GM12801 (cell line): ENCODE data around the gene EFS.

Source experiments
- CTCF ChIP-seq: IDR thresholded peaks from one replicate; pipeline ENCODE4 v1.5.1; 2011; ENCODE audit warnings: control low read depth; ENCODE audit not compliant: insufficient read length; ENCODE audit errors: extremely low read depth

Gene EFS

DNA sequence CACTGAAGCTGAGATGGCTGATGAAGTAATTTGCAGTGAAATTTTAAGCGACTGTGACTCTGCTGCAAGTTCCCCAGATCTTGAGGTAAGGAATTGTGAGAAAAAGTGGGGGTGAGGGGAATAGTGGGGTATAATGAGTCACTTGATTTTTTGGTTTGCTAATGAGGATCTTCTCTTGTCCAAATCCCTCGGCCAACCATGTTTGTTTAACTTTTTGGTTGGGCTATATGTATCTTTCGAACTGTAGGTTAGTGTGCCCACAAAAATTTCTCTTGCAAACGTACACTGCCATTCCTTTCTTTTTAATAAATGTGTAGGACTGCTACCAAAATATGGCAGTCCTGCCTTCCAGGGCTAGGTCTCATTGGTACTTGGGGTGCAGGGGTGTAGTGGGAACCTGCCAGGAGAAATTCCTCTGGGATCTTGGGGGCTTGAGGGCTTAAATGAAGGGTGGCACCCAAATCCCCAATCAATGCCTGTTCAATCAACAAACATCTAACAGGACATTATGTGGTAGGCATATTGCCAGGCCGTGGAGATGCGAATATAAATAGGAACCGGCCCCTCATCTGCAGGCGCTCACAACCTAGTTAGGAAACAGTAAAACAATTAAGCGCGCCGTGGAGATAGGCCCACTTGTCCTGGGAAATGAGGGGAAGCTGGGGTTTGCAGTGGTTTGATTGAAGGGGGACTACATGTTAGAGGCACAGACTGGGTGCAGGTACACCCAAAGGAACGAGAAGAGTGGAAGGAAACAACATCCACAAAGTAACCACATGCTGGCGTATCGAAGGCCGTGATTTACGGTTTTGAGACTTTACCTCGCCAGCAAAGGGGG, 45.0 kb downstream of the EFS start:
- TF ChIP-seq CTCF: no peak

DNA sequence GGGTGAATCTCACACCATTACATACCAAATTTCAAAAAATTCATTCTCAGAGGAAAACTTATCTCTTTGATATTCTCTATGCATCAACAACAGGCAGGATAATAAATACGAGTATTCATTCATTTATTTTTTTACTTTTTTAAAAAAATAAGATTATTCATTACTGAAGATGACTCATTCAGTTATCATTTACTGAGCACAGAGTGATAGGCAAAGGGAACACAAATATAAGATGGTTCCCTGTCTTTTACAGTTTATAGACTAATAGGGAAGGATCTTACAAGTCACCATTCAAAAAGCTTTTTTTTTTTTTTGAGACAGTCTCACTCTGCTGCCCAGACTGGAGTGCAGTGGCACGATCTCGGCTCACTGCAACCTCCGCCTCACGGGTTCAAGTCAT, 48.7 kb downstream of the EFS start:
- TF ChIP-seq CTCF: no peak

GRCh38 chr14:23310546-23310945, 54.4 kb downstream of the EFS start:
- no peak for TF ChIP-seq CTCF

DNA sequence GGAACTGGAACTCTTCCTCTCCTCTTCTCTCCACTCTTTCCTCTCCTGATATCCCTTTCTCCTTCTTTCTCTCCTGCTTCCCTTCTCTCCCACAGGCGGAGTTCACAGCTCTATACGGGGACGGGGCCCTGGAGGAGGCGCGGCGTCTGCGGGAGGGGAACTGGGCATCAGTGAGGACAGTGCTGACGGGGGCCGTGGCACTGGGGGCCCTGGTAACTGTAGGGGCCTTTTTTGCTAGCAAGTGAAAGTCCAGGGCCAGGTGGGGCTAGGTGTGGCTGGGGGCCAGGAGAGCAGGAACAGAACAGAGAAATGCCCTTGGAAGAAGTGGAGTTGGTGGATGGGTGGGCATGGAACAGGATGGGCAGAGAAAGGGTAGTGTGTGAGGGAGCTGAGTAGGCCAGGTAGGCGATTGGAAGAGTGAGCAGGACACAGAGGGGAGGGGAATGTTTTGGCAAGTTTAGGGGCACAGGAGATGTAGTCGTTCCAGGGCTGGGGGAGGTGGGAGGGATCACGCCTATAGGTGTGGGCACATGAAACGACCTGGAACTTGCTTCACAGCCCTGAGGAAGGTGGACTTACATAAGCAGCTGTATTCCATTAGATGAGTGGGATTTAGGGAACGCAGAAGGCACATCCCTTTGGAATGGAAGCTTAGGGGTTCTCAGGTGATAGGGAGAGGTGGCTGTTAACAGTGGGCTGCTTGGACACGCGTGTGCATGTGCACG, 56.1 kb downstream of the EFS start:
- no peak for TF ChIP-seq CTCF

GRCh38 chr14:23307687-23308644, 57.0 kb downstream of the EFS start:
- no peak for TF ChIP-seq CTCF

- TF ChIP-seq CTCF: no peak
These were observed 57.8 kb downstream of the EFS start for GRCh38 chr14:23307146-23307530.

GRCh38 chr14:23306412-23307145, 58.4 kb downstream of the EFS start, which contains the start of gene BCL2L2:
Gene BCL2L2 (plus strand): TSS chr14:23306833. CDS start chr14:23307768, 935 bp downstream.
- TF ChIP-seq CTCF: no peak
